ENCODE results near the gene FOXP1. TPM values are rescaled to one million over a fixed set of nuclear protein-coding genes. Genes with fewer than 3 reads are reported as not detected.

FOXP1 gene
- total RNA-seq, 1 donor from 2014 or later, result 41.2 TPM

DNA sequence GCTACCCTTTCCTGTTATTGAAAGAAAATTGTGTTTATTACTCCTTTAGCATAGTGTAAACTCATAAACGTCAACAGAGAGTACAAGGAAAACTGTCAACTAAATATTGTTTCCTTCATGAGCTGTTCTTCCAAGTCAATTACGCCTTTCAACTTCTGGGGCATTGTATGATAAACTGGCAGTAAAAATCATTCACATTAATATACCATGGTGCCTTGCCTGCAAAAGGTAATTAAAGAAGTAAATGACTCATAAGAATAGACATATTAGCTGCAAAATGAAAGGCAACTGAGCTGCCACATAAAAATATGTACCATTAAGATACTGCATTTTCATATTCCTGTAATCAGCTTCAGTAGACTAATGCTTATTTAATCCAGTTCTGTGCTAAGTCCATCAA lies 447.3 kb downstream of the FOXP1 start:
- no peak overlapping the region for H3K4me3 ChIP-seq
- intact Hi-C loops (cut with micrococcal nuclease), result no loop called here
- TF ChIP-seq, protein P1, sequence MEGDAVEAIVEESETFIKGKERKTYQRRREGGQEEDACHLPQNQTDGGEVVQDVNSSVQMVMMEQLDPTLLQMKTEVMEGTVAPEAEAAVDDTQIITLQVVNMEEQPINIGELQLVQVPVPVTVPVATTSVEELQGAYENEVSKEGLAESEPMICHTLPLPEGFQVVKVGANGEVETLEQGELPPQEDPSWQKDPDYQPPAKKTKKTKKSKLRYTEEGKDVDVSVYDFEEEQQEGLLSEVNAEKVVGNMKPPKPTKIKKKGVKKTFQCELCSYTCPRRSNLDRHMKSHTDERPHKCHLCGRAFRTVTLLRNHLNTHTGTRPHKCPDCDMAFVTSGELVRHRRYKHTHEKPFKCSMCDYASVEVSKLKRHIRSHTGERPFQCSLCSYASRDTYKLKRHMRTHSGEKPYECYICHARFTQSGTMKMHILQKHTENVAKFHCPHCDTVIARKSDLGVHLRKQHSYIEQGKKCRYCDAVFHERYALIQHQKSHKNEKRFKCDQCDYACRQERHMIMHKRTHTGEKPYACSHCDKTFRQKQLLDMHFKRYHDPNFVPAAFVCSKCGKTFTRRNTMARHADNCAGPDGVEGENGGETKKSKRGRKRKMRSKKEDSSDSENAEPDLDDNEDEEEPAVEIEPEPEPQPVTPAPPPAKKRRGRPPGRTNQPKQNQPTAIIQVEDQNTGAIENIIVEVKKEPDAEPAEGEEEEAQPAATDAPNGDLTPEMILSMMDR (IDR thresholded peaks at IDR 0.05; ENCODE audit: borderline replicate concordance), result no peak
- H3K36me3 ChIP-seq, result no peaks in the 10 kb centered on the region
- no peak for DNase-seq
- no peaks in the 10 kb centered on the region for H3K27me3 ChIP-seq (ENCODE audit: low read depth)
- no peaks in the 10 kb centered on the region for H3K9me3 ChIP-seq (replicated peaks)
- H3K27ac ChIP-seq (replicated peaks), result no peak overlapping the region
- H3K4me1 ChIP-seq, result peaks cover 46% of the 10 kb centered on the region

- Histone ChIP-seq H3K4me1 (peaks cover 52% of the 10 kb centered on the region), H3K9me3 (replicated peaks) (no peaks in the 10 kb centered on the region), H3K27me3 (ENCODE audit: low read depth) (no peaks in the 10 kb centered on the region), H3K36me3 (no peaks in the 10 kb centered on the region), H3K4me3 (no peak overlapping the region), H3K27ac (replicated peaks) (peak overlapping the region; percentile 28)
- TF ChIP-seq, protein P1 (IDR thresholded peaks at IDR 0.05; ENCODE audit: borderline replicate concordance), result no peak
- intact Hi-C loops (cut with micrococcal nuclease), result no loop called here
- DNase-seq, result no peak
These were observed 448.0 kb downstream of the FOXP1 start for GRCh38 chr3:71135373-71136088.

- intact Hi-C loops (cut with micrococcal nuclease), result no loop called here
- TF ChIP-seq, protein P1 (IDR thresholded peaks at IDR 0.05; ENCODE audit: borderline replicate concordance), result no peak
- no peak for DNase-seq
- Histone ChIP-seq H3K4me3 (no peak overlapping the region), H3K36me3 (no peaks in the 10 kb centered on the region), H3K4me1 (peaks cover 55% of the 10 kb centered on the region), H3K27ac (replicated peaks) (peak overlapping the region; percentile 90), H3K9me3 (replicated peaks) (no peaks in the 10 kb centered on the region), H3K27me3 (ENCODE audit: low read depth) (no peaks in the 10 kb centered on the region)
These were observed 449.0 kb downstream of the FOXP1 start for GRCh38 chr3:71134521-71134920.

- H3K9me3 ChIP-seq (replicated peaks), result no peaks in the 10 kb centered on the region
- peak overlapping the region; percentile 90 for H3K27ac ChIP-seq (replicated peaks)
- no peaks in the 10 kb centered on the region for H3K27me3 ChIP-seq (ENCODE audit: low read depth)
- TF ChIP-seq, protein P1 (IDR thresholded peaks at IDR 0.05; ENCODE audit: borderline replicate concordance), result no peak
- H3K4me3 ChIP-seq, result peak overlapping the region; percentile 1
- DNase-seq, result no peak
- intact Hi-C loops (cut with micrococcal nuclease), result no loop called here
- no peaks in the 10 kb centered on the region for H3K36me3 ChIP-seq
- H3K4me1 ChIP-seq, result peaks cover 61% of the 10 kb centered on the region
These were observed 449.7 kb downstream of the FOXP1 start for GRCh38 chr3:71133865-71134264.

- H3K9me3 ChIP-seq (replicated peaks), result no peaks in the 10 kb centered on the region
- H3K36me3 ChIP-seq, result no peaks in the 10 kb centered on the region
- H3K4me1 ChIP-seq, result peaks cover 68% of the 10 kb centered on the region
- DNase-seq, result no peak
- H3K27ac ChIP-seq (replicated peaks), result peak overlapping the region; percentile 90
- no peak overlapping the region for H3K4me3 ChIP-seq
- intact Hi-C loops (cut with micrococcal nuclease), result no loop called here
- TF ChIP-seq, protein P1 (IDR thresholded peaks at IDR 0.05; ENCODE audit: borderline replicate concordance), result no peak
- H3K27me3 ChIP-seq (ENCODE audit: low read depth), result no peaks in the 10 kb centered on the region
These were observed 450.4 kb downstream of the FOXP1 start for GRCh38 chr3:71132995-71133730.
